Measurements from ENCODE around the gene NTHL1.

GRCh38 chr16:2009791-2010510 lies 37.7 kb downstream of the NTHL1 start, which contains the start of gene ZNF598:
- TF ChIP-seq, protein P1, sequence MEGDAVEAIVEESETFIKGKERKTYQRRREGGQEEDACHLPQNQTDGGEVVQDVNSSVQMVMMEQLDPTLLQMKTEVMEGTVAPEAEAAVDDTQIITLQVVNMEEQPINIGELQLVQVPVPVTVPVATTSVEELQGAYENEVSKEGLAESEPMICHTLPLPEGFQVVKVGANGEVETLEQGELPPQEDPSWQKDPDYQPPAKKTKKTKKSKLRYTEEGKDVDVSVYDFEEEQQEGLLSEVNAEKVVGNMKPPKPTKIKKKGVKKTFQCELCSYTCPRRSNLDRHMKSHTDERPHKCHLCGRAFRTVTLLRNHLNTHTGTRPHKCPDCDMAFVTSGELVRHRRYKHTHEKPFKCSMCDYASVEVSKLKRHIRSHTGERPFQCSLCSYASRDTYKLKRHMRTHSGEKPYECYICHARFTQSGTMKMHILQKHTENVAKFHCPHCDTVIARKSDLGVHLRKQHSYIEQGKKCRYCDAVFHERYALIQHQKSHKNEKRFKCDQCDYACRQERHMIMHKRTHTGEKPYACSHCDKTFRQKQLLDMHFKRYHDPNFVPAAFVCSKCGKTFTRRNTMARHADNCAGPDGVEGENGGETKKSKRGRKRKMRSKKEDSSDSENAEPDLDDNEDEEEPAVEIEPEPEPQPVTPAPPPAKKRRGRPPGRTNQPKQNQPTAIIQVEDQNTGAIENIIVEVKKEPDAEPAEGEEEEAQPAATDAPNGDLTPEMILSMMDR (IDR thresholded peaks at IDR 0.05 in 4 of 5, conservative IDR thresholded peaks at IDR 0.05 in 1 of 5), result peak in 1 of 5 experiments; percentile 8
- peak; percentile 85 to 96 for TF ChIP-seq POLR2A (IDR thresholded peaks at IDR 0.05)

Measured in gastrocnemius medialis (tissue), 4 donors.